LoVo (cell line): ENCODE data around the gene INVS.
A peak's percentile ranks its signal among the peaks of the same experiment; 100 is the strongest.
"Not testable (repeated sequence)": the region's sequence is repeated elsewhere in the genome, so short reads cannot be mapped to it uniquely, and the experiment has no call there.

Experiments used
- DNase-seq: peaks from one replicate; pipeline ENCODE4 v3.0.0-alpha.2; 2016; ENCODE audit warnings: low spot score

Gene INVS

GRCh38 chr9:100125236-100125635 lies 26.2 kb downstream of the INVS start:
- DNase-seq: no peak

- DNase-seq: no peak
Observed at GRCh38 chr9:100125910-100126309, 26.9 kb downstream of the INVS start.

GRCh38 chr9:100126423-100126822 lies 27.4 kb downstream of the INVS start:
- DNase-seq: no peak

GRCh38 chr9:100129772-100130171 lies 30.7 kb downstream of the INVS start:
- no peak for DNase-seq

GRCh38 chr9:100131216-100131615 lies 32.2 kb downstream of the INVS start:
- DNase-seq: no peak

GRCh38 chr9:100131875-100132430 lies 32.9 kb downstream of the INVS start:
- peak; percentile 6 for DNase-seq

GRCh38 chr9:100134731-100135130 lies 35.7 kb downstream of the INVS start:
- DNase-seq: no peak

GRCh38 chr9:100136799-100137198 lies 37.8 kb downstream of the INVS start:
- DNase-seq: not testable (repeated sequence)

- DNase-seq: not testable (repeated sequence)
Observed at GRCh38 chr9:100140303-100140702, 41.3 kb downstream of the INVS start.

- DNase-seq: not testable (repeated sequence)
Observed at GRCh38 chr9:100141862-100142261, 42.8 kb downstream of the INVS start.

- not testable (repeated sequence) for DNase-seq
Observed at GRCh38 chr9:100145167-100145934, 46.3 kb downstream of the INVS start.

- DNase-seq: not testable (repeated sequence)
Observed at GRCh38 chr9:100145976-100146375, 46.9 kb downstream of the INVS start.

GRCh38 chr9:100150214-100150613 lies 51.2 kb downstream of the INVS start:
- DNase-seq: no peak

GRCh38 chr9:100160021-100160420 lies 61.0 kb downstream of the INVS start:
- no peak for DNase-seq

GRCh38 chr9:100167176-100167575 lies 68.1 kb downstream of the INVS start:
- no peak for DNase-seq

- DNase-seq: no peak
Observed at GRCh38 chr9:100167915-100168654, 69.0 kb downstream of the INVS start.

GRCh38 chr9:100170085-100170484 lies 71.0 kb downstream of the INVS start:
- no peak for DNase-seq

- no peak for DNase-seq
Observed at GRCh38 chr9:100170556-100170955, 71.5 kb downstream of the INVS start.

GRCh38 chr9:100186356-100186755 lies 87.3 kb downstream of the INVS start:
- no peak for DNase-seq

GRCh38 chr9:100190339-100190738 lies 91.3 kb downstream of the INVS start:
- no peak for DNase-seq

- no peak for DNase-seq
Observed at GRCh38 chr9:100191264-100191663, 92.2 kb downstream of the INVS start.

- no peak for DNase-seq
Observed at GRCh38 chr9:100193078-100193477, 94.0 kb downstream of the INVS start.

GRCh38 chr9:100196215-100196614 lies 97.2 kb downstream of the INVS start:
- no peak for DNase-seq
